ENCODE data around the gene CHIT1.
A peak's percentile ranks its signal among the peaks of the same experiment; 100 is the strongest.
"Not testable (repeated sequence)": the region's sequence is repeated elsewhere in the genome, so short reads cannot be mapped to it uniquely, and the experiment has no call there.

CHIT1 gene

DNA sequence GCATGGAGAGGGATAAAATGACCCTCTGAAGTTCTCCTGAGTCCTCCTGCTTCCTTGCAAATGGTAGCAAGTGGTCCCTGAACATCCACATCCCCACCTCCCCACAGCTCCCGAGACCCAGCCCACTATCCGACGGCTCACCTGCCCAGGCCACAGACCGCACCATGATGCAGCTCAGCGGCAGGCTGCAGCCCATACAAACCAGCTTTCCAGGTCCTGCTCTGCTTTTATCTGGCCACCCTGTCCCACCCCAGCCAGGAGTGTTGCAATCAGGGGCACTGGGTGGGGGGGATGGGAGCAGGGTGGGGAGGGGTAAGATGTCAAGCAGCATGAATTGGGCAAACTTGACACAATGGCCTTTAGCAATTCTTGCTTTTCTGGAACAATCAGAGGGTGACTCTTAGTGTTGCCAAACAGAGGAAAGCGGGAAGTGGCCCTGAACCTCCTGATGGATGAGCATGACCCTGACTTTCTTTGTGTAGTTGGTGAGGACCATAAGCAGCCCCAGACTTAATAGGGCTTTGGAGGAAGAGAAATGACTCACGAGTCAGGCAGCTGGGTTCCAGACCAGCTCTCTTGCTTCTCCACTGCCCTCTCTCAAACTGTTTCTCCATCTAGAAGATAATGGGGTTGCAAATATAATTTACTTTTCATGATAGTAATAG, at the start of gene CHIT1:
TSS of gene CHIT1 (minus strand) at position 203 of the 665 bp plus-strand sequence. CDS start at position 166, 37 bp downstream.
- no peak for DNase-seq

DNA sequence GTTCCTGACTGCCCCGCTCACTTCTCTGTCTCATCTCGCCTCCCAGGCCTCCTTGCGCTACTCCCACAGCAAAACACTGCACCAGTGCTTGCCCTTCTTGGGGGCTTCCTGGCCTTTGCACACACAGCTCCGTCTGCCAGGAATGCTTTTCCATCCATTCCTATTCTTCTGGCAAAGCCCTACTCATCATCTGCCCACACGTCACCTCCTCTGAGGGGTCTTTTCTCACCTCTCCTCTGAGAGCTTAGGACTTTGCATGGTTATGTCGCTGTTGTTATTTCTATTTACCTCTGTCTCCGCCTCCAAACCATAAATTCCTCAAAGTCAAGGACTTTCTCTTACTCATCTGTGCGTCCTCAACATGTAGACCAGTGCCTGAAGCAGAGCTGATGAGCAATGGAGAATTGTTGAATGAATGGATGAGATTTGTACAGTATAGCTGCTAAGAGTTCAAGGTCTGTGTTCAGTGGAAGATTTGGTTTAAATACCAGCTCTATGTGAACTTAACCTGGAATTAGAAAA, 49.5 kb upstream of the CHIT1 start:
- no peak for DNase-seq

DNA sequence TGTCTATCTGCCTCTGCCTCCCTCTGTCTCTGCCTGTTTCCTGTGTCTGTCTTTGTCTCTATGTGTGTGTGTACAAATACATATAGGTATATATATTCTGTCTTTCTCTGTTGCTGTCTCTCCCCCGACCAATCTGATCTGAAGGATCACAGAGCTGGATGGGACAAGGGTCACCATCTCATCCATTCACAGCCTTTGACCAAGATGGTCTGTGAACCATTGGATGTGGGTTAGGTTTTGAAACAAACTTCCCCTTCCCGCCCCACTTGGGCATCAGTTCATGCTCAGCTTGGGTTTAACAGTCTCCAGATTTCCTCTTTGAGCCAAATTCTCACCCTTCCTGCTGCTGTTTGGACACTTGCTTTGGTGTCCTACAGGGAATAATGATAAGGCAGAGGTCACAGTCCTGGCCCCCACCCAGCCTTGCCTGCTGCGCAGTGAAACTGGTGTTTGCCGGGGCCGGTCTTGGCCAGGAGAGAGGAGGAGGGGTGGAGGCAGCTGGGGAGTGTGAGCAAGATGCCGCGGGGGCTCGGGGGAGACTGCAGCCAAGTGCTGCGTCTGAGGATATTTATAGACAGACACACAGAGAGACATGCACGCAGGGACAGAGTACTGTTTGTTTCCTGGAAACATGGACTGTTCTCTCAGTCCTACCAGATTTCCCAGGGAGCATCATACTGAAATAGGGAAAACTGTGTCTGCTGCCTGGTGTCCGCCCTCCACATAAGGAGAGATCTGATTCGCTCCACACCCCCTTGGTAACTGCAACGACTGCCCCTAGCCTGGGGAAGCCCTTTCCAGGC, 48.8 kb upstream of the CHIT1 start:
- no peak for DNase-seq

DNA sequence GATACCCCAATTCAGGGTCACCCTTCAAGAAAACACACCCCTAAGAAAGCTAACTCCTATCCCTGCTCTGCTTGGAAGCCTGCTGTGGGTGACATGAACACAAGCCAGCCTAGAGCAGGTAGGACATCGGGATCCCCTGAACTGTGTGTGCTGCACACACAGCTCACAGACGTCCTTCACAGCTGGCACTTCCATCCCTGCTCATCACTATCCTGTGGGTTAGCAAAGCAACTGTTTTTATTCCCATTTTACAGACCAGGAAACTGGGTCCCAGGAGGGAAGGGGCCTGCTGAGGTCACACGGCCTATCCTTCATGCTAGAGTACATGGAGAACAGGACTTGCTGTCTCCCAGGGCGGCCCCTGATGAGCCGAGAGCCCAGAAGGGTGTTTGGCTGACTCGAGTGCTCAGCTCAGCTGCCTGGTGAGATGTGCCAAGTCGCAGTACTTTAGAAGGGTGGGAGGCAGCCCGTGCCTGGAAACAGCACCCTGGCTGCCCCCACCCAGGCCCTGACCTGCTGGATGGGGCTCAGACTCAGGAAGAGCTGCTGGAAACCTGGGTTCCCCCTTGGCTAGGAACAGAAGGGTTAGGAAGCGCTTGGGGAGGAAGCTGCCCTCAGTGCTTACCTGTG, 47.6 kb upstream of the CHIT1 start:
- DNase-seq = no peak

DNA sequence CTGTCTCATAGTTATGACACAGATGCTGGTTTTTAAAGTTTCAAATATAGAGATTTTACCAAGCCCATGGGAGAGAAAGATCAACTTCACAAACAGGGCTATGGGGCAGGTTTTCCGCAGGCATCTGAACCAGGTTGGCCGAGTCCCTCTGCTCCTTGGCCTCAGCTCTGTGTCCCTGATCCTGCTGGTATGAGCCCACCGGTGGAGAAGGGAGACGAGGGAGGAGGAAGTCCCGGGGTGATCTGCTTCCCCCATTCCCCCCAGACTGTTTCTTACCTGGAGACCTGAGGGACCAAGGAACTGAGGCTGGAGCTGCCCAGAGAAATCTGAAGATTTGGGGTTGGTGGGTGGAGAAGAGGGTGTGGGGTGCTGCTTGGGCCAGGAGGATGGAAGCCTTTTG, 46.9 kb upstream of the CHIT1 start:
- no peak for DNase-seq

DNA sequence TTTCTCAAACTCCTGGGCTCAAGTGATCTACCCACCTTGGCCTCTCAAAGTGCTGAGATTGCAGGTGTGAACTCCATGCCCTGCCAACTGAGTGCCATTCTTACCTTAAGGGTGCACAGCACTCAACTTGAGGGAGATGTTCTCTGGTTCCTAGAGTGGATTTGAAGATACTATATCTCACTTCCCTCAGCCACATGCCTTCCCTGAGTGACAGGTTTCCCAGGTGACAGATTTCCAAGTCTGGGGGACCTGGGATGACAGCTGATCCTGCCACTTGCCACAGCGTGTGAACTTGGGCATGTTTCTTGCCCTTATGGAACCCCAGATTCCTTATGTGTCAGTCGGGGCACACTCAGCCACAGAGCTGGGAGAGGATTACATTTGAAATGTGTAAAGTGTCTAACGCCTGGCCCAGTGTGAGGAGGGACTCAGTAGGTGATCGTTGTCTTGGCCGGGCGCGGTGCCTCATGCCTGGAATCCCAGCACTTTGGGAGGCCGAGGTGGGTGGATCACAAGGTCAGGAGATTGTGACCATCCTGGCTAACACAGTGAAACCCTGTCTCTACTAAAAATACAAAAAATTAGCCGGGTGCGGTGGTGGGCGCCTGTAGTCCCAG, 46.3 kb upstream of the CHIT1 start:
- DNase-seq = no peak

DNA sequence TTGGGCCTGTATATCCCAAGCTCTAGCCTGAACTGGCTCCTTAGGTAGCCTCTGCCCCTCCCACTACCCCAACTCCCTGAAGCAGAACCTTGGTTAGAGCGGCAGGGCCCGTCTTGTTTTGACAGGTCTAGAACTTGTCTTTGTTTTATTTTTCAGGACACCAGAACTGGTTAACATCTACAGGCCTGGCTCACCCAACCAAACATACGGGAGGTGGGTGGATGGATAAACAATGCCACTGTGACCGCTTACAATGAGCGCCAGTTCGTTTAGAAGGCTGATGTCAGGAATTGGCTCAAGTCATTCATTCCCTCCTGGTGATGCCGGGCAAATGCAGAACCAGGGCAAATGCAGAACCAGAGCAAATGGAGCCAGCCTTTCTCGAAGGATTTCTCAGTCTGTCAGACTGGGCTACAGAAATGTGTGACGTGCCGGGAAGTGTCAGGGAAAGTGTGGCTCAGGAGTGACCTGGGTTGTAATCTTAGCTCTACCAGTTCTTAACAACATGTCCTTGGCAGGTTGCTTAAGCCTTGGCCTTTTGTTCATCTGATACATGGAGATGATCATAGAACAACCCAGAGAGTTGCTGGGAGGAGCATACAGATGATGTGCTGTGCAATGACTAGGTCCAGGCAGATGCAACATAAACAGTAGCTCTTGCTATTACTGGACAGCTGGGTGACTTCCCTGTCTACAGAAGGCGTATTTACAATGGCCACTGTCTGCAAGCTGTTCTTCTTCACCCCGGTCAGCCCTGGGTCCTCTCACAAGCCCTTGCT, 45.3 kb upstream of the CHIT1 start:
- DNase-seq = no peak

DNA sequence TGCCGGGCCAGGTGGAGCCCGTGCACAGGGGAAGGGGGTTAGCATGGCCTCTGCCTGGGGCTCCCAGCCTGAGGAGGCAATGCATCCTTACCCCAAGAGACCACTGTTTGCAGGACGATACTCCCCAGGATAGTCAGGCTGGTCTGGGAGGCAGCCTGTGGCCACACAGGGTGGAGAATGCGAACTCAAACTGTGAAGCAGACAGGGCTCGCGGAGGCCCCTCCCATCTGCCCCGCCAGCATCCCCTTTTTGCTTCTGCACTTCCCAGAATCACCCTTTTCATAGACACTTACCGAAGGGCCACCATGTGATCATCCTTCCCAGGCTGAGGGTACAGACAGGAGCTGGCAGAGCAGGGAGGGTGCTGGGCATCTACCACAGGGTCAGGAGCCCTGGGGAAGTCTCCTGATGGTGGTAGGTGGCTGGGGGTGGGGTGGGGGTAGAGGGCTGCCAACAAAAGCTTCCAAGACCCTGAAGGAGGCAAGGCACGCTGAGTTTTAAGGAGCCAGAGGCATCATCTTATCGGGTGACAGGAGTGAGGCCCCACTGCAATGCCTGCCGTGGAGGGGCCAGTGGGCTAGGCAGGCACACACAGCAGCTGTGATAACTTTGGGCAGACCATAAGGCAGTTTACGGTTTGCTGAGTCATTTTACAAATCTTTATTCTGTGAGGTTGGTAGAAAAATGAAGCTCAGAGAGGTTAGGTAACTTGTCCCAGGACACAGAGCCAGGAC, 44.6 kb upstream of the CHIT1 start:
- DNase-seq = no peak

DNA sequence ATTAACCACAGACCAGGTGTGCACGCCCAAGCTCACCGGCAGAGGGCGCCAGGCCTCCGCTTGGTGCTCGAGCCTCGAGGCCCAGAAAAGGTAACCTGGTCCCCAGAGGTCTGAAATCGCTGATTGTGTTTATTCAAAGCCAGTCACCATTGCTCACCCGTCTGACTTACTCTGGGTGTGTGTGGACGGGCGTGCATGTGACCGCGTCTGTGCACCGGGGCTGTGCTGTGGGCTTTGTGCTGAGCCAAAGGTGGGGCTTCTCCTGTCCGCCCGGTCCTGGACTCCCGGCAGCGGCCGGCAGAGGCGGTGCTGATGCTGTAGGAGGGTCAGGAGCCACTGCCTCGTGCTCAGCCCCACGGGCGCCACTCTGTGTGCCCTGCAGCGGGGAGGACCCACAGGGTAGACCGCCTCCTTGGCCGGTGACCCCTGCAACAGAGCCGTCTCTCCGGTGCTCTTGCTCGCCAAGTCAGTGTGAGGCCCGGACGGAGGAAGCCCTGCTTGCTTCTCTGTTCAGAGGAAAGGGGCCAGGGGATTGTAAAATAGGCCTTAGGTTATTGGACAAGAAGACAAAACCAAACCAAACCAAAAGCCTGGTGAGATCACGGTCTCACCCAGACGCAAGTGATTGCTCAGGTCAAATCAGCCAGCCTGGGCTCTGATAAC, 43.9 kb upstream of the CHIT1 start:
- peak; percentile 91 to 92 for DNase-seq

DNA sequence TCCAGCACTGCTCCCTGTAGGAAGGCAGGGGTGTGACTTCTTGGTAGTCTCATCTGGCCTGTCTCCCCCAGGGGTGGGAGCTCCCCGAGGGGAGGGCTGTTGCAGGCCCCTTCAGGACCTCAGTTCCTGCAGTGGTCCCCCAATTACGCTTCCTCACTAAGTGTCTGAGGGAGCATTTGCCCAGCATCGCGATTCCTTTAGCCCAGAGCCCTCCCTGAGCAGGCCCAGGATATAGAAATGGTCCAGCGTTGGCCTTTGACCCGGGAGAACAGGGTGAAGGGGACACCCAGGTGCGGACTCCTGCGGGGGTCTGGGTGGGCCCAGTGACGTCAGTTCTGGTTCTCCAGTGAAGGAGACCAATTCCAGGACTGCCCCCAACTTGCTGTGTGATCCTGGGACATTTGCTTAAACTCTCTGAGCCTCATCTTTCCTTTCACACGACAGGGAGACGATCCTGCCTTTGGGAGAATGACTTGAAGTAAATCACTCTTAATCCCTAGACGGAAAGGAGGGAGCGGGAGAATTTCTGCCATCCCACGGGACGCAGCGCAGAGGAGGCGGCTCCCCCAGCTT, 43.2 kb upstream of the CHIT1 start:
- no peak for DNase-seq

DNA sequence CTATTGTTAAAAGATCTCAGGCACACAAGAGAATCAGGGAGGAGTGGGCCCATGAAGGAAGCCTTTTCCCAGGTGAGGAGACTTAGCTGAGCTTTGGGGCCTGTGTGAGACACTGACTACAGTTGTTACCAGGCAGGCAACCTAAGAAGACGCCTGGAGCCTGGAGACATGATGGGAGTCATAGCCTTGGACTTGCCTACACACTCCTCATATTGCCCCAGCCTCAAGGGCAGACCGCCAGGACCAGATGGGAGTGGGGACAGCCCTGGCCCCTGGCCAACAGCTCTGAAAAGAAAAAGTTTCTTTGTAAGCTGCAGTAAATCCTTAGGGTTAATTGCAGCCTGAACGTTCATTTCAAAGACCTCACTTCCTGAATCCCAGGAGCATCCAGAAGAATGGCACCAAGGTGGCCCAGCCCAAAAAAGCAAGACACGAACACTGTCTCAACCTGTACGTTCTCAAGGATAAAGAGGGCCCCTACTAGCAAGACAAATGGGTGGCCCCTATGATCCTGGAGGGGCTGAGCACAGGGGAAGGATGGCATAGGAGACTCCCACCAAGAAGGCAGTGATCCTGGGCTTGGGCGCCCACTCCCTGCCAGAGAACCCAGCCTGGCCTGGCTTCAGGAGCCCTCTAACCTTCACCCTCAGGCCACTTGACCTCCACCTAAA, 42.6 kb upstream of the CHIT1 start:
- no peak for DNase-seq

DNA sequence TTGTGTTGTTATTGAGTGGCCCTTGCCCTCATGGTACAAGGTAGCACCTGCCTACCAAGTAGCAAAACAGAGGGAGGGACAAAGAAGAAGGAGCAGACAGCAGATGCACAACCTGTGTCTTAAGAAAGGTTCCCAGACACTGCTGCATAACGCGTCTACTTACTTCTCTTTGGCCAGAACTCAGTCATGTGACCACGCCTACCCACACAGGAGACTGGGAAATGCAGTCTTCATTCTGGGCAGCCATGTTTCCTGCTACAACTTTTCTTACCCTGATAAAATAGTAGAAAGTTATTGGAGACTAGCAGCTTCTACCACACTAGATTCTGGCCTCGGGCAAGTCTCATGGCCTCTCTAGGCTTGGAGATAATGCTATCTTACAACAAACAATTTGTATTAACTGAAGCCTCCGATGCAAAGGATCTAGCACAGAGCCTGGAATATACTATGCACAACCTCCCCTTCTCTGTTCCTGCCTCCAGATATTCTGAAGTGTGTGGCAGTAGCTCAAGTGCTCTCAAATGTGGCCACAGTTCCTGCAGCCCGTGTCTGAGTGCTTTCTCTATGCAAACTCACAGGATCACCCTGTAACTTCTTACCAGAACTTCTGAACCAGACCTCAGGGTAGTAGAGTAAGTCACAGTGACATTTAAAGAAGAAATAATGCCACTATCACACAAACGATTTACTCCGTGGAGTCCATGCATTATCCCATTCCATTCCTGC, 41.7 kb upstream of the CHIT1 start:
- DNase-seq = peak; percentile 63 to 70

DNA sequence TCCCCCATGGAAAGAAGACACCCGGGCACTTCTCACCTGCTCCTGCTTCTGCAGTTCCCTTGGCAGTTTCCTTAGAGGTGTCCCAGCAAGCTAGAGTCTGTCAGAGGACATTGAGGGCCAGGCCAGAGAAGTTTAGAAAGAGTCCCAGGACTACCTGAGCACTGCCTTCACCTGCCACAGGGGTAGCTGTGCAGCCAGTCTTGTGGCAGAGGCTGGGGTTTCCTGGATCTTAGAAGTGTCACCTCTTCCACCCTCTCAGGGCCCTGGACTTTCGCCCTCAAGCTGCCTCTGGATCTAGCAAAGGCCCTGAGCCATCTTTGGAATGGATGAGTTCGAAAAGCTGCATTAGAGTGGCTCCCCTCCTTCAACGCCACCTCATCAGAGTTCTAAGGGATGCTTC, 41.0 kb upstream of the CHIT1 start:
- no peak for DNase-seq

DNA sequence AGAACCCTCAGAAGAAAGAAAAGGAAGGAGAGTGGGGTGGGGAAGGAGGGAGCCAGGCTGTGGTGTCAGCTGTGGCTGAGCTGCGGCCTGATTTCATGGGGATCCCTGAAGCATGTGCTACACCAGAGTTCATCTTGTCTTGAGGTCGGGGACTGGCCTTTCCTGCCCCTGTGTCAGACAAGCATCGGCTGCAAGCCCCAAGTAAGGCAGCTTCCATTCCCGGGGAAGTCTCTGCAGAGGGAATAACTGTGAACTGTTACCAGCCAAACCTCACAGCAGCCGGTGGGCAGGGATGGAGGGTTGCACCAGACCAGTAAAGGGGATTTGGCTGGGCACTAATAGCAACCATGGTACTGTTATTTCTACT, 40.2 kb upstream of the CHIT1 start:
- DNase-seq = no peak

DNA sequence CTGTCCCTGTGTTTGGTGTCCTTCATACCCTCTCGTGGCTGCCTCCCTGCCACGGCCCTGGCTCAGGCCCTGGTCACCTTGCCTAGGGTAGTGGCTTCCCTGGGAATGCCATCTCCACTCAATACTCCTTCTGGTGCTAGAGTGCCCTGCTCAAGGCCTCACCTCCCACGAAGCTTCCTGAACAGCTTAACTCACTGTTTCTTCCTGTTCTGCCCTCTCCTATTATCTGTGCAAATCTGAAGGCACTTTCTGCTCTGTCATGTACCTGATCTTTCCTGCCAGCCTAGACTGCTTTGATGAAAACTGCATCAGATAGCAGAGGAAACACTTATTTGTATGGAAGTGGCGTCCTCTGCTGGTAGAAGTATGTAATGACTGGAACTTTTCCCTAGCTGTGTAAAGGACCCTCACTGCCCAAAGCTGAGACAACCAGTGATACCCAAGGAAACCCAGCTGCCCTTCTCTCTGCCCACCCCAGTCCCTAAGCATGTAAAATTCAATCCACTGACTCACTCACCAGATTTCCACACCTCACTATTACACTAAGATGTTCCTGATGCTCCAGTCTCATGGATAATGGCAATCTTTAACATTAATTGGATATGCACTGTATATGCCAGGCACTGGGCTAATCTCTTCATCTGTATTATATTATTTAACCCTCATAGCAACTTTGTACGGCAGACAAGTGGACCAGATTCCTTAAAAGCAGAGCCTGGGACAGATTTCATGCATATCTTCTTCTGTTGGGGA, 39.6 kb upstream of the CHIT1 start:
- no peak for DNase-seq

DNA sequence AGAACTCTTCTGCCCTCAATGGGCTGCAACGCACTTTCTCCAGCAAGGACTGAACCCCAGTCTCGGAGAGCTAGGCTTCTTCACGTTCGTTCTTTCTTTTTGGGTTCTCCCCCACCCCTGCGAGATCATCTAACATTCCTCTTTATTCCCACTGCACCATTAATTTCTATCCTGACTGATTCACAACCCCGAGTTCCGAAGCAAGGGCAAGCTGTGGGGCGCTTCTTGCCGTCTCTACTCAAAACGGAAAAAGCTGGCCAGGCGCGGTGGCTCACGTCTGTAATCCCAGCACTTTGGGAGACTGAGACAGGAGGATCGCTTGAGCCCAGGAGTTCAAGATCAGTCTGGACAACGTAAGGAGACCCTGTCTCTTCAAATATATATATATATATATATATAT, 38.4 kb upstream of the CHIT1 start:
- no peak for DNase-seq

DNA sequence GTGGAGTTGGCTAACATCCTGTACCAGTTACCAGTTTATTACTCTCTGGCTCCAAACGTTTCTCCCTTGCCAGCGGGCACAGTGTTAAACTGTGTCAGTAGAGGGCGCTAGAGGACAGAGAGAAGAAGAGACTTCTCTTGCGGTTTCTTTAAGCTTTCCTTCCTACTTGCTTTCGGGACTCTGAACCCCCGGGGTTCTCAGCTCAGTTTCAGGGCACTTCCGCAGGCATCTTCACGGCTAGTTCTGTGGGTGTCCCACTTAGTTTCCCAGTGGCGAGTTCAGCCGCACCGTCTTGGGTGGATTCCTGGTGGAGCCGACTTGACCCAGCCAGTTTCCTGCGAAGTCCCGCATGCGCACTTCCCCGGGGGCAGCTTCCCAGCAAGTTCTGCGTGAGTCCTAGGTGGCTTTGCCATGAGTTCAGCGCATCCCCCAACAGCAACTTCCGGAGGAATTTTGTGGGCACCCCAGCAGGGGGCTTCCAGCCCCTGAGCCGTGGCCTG, 37.9 kb upstream of the CHIT1 start:
- peak; percentile 73 to 77 for DNase-seq

DNA sequence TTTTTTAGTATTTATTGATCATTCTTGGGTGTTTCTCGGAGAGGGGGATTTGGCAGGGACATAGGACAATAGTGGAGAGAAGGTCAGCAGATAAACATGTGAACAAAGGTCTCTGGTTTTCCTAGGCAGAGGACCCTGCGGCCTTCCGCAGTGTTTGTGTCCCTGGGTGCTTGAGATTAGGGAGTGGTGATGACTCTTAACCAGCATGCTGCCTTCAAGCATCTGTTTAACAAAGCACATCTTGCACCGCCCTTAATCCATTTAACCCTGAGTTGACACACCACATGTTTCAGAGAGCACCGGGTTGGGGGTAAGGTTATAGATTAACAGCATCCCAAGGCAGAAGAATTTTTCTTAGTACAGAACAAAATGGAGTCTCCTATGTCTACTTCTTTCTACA, 36.7 kb upstream of the CHIT1 start:
- DNase-seq = not testable (repeated sequence)

DNA sequence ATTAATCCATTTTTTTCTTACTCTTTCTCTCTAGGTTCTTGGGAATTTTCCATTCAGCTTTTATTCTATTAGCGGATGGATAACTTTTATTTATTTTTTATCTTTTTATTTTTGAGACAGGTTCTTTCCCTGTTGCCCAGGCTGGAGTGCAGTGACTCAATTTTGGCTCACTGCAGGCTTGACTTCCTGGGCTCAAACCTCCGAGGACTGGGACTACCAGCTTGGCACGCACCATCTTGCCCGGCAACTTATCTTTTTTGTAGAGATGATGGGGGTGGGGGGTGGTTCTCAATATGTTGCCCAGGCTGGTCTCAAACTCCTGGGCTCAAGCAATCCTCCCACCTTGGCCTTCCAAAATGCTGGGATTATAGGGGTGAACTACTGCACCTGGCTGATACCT, 36.1 kb upstream of the CHIT1 start:
- no peak for DNase-seq

All from activated CD4-positive, alpha-beta T cell treated with anti-CD3 and anti-CD28 coated beads, Interleukin-2, amount 50 U/mL, for 4 hours (primary cell).